ENCODE measurements around the gene TEX261.
A peak's percentile ranks its signal among the peaks of the same experiment; 100 is the strongest.

The TEX261 gene

DNA sequence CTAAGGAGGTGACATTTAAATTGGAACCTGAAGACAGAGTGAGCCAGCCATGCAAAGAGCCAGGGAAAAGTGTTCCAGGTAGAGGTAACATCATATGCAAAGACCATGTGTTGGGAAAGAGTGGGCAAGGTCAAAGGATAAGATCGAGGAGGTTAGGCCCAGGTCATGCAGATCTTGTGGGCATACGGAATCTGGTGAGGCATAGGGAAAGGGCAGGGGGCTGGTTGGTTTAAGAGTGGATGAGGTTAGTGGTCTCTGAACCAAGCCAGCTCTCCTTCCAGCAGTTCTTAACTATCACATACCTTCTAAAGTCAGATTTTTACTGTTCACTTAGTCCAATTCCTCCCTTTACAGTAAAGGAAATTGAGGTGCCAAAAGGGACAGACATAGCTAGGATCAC is 13.3 kb downstream of the TEX261 start:
- DNase-seq: no peak

- no peak for DNase-seq
Measured at GRCh38 chr2:70979626-70980025, 15.0 kb downstream of the TEX261 start.

GRCh38 chr2:70979180-70979488 is 15.5 kb downstream of the TEX261 start:
- no peak for DNase-seq

GRCh38 chr2:70978341-70979179 is 16.1 kb downstream of the TEX261 start, which contains the start of gene ANKRD53:
Gene ANKRD53, plus strand, starts transcription at chr2:70978630. Its CDS starts 16 bp downstream, at chr2:70978646.
- no peak for DNase-seq

DNA sequence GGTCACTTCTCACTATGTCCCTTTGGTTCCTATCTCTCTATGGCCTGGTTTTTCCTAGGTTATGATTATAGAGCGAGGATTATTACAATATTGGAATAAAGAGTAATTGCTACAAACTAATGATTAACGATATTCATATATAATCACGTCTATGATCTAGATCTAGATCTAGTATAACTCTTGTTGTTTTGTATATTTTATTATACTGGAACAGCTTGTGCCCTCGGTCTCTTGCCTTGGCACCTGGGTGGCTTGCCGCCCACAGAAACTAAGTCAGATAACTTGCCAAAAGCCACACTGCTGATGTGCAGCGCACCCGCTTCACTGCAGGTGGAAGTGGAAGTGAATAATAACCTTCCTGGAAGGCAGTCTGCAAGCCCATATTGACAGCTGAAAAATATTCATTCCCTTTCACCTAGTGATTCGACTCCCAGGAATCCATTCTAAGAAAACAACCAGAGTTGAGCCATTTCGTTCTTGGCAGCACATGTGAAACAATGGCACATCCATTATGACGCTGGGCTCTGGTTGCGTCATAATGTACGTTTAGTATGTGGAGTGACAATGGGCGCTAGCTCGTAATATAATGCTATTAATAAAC is 17.0 kb downstream of the TEX261 start:
- no peak for DNase-seq

GRCh38 chr2:70975237-70975636 is 19.4 kb downstream of the TEX261 start:
- DNase-seq: no peak

- no peak for DNase-seq
Measured at GRCh38 chr2:70974592-70974991, 20.1 kb downstream of the TEX261 start.

GRCh38 chr2:70967189-70967588 is 27.5 kb downstream of the TEX261 start:
- no peak for DNase-seq

- no peak for DNase-seq
Measured at GRCh38 chr2:70966681-70967080, 28.0 kb downstream of the TEX261 start.

- DNase-seq: no peak
Measured at GRCh38 chr2:70965506-70965905, 29.2 kb downstream of the TEX261 start.

- DNase-seq: peak; percentile 85
Measured at GRCh38 chr2:70964596-70965386, 29.9 kb downstream of the TEX261 start.

DNA sequence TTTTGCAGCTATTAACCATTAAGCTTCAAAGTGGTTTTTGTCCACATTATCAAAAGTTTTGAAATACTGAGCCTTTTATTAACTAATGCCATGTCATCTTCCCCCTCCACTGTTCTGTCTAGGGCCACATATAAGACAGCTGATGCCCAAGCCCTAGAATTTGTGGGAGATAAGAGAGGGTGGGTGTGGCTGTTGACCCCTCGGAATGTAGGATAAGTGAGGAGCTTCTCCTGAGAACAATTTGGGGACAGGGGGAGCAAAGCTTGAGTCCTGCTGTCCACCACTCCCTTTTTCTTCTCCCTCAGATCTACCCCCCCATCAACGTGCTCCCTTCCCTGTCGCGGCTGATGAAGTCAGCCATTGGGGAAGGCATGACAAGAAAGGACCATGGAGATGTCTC is 30.5 kb downstream of the TEX261 start:
- DNase-seq: no peak

DNA sequence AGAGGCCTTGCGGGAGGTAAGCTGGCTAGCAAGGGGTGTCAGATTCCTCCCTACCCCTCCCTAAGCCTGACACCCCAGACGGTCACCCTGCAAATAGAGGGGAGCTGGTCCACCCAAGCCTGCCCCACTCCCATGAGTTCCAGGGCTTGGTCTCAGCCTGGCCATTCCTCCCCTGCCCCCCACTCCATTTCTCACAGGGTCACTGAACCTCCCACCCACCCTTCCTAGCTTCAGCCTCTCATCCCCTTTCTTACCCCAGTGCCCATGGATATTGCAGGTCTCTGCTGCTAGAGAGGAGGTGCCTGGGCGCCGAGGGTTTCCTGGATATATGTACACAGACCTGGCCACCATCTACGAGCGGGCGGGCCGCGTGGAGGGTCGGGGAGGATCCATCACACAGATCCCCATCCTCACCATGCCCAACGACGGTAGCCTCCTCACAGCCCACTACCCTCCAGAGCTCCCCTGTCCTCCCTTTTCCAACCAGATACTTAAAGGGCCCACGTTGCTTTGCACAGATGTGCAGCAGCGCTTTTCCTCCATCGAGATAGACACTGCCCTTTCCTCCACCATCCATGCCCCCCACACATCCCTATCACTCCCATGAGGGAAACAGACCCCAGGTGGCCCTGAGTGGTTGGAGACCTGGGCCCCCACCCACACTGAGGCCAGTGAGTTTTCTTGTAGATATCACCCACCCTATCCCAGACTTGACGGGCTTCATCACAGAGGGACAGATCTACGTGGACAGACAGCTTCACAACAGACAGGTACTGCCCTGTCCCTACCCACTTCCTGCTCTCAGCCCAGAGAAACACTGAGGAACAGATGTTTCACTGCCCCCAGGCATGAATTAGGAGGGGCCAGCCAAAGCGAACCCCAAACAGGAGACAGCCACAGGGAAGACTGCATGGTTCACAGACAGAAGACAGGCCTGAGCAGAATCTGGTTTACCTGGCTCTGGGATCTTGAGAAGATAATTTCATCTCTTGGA is 31.5 kb downstream of the TEX261 start:
- DNase-seq: no peak

- DNase-seq: no peak
Measured at GRCh38 chr2:70962211-70962884, 32.3 kb downstream of the TEX261 start.

GRCh38 chr2:70961648-70961994 is 33.1 kb downstream of the TEX261 start:
- no peak for DNase-seq

- no peak for DNase-seq
Measured at GRCh38 chr2:70960833-70961647, 33.6 kb downstream of the TEX261 start.

- DNase-seq: no peak
Measured at GRCh38 chr2:70959851-70960832, 34.5 kb downstream of the TEX261 start.

DNA sequence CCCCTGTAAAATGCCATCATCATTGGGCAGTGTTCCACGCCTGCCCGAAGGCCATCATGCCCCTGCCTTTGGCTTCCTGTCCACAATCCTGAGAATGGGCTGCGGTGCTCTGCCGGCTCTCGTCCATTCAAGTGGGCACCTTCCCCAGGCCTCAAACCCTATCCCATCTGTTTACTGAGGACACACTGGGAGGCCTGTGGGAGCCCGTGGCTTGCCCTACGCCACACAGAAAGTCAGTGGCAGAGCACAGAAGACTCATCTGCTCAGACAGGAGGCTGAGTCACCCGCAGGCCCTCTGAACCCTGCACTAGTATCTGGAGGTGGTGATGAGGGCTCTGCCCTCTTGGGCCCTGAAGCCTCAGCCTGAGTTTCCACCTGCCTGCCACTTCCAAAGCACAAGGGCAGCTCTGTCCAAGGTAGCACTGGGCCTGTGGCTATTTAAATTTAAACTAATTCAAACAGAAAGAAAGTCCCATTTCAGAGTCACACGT is 35.4 kb downstream of the TEX261 start:
- no peak for DNase-seq

GRCh38 chr2:70958759-70959158 is 35.9 kb downstream of the TEX261 start:
- DNase-seq: no peak

DNA sequence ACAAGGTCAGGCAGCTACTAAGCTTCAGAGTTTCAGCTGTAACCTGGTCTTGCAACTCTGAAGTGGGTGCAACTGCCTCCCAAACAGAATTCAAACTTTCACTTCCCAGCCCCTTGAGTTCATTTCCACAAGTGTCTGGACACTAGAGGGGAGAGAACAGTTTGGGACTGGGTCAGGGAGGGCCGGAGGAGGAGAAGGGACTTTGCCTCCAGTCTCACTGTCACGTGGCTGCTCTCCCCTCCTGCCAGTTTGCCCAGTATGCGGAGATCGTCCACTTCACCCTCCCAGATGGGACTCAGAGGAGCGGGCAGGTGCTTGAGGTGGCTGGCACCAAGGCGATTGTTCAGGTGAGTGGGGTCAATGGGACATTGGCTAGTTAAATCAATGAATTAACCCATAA is 36.9 kb downstream of the TEX261 start:
- no peak for DNase-seq
